H1 (cell line): Measurements from ENCODE around the gene IFT74.

Experiments used
- CTCF ChIP-seq, 3 experiments: IDR thresholded peaks; 1 replicate in 2 of 3; 2 replicates in 1 of 3; pipeline versions ENCODE4 v1.5.1 to v1.6.1; 2011; ENCODE audit warnings: low read length in 3 of 3, mild to moderate bottlenecking in 3 of 3, inconsistent platforms in 2 of 3, low read depth in 1 of 3, moderate library complexity in 1 of 3; ENCODE audit not compliant: insufficient read depth in 1 of 3; ENCODE audit errors: control extremely low read depth in 1 of 3
- POLR2A ChIP-seq, 2 experiments: IDR thresholded peaks; 1 replicate in 1 of 2; 2 replicates in 1 of 2; pipeline ENCODE4 v1.6.1; 2011; ENCODE audit warnings: low read depth in 2 of 2, low read length in 2 of 2, mild to moderate bottlenecking in 2 of 2; ENCODE audit errors: control extremely low read depth in 1 of 2
- SAP30 ChIP-seq: fragments of 300-600 bp; sonication (generic); IDR thresholded peaks from 2 replicates; pipeline ENCODE4 v1.7.1; 2012; ENCODE audit warnings: low read length, moderate library complexity, mild to moderate bottlenecking, inconsistent platforms; ENCODE audit not compliant: insufficient read depth, insufficient replicate concordance
- SIX5 ChIP-seq: IDR thresholded peaks from 2 replicates; pipeline ENCODE4 v1.6.1; 2011; ENCODE audit warnings: mild to moderate bottlenecking, low read depth, low read length

GRCh38 chr9:27088981-27089380, 132.8 kb downstream of the IFT74 start:
- TF ChIP-seq SIX5, result no peak
- no peak for TF ChIP-seq SAP30
- no peak for TF ChIP-seq CTCF (IDR thresholded peaks at IDR 0.05; ENCODE audit: control extremely low read depth in 1 of 3, insufficient read depth in 1 of 3, low read depth in 1 of 3, low read length in 3 of 3)
- TF ChIP-seq POLR2A (IDR thresholded peaks at IDR 0.05; ENCODE audit: control extremely low read depth in 1 of 2, low read depth in 2 of 2, low read length in 2 of 2), result no peak
